Skin epidermis (tissue), 12 donors: ENCODE data around the gene LIG1.

Source experiments
- H3K27ac ChIP-seq, 21 experiments: fragments of 200-600 bp; sonication (generic) in 11 of 21; one replicate each; pipeline ENCODE4 v1.5.0; 2020; ENCODE audit warnings: mild to moderate bottlenecking in 3 of 21, inconsistent platforms in 2 of 21, moderate library complexity in 2 of 21
- H3K4me3 ChIP-seq, 7 experiments: fragments of 200-600 bp; sonication (generic) in 2 of 7; one replicate each; pipeline ENCODE4 v1.5.0; 2020; ENCODE audit warnings: inconsistent platforms in 2 of 7, mild to moderate bottlenecking in 2 of 7, moderate library complexity in 1 of 7

The LIG1 gene

GRCh38 chr19:48186015-48186414 lies 15.9 kb upstream of the LIG1 start:
- Histone ChIP-seq H3K4me3 (no peak overlapping the region), H3K27ac (no peak overlapping the region)

DNA sequence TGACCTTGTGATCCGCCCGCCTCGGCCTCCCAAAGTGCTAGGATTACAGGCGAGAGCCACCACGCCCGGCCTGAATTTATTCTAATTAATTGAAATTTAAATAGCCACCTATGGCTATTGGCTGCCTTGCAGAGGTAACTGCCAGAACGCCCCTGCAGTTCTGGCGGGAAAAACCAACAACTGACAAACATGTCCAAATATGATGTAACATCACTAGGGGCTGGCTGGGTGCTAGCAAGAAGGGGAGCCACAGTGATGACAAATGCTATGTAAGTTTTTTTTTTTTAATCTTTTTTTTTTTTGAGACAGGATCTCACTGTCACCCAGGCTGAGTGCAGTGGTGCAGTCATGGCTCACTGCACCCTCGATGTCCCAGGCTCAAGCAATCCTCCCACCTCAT lies 13.2 kb upstream of the LIG1 start:
- no peak overlapping the region for H3K27ac ChIP-seq
- H3K4me3 ChIP-seq: no peak overlapping the region

- Histone ChIP-seq H3K4me3 (no peak overlapping the region), H3K27ac (no peak overlapping the region)
These were observed 12.3 kb upstream of the LIG1 start for GRCh38 chr19:48182434-48182833.

- no peak overlapping the region for H3K4me3 ChIP-seq
- no peak overlapping the region for H3K27ac ChIP-seq
These were observed 11.4 kb upstream of the LIG1 start for GRCh38 chr19:48181505-48181904.

GRCh38 chr19:48176226-48176625 lies 6.1 kb upstream of the LIG1 start:
- H3K4me3 ChIP-seq: no peak overlapping the region
- no peak overlapping the region for H3K27ac ChIP-seq

GRCh38 chr19:48175578-48175977 lies 5.4 kb upstream of the LIG1 start:
- H3K27ac ChIP-seq: no peak overlapping the region
- H3K4me3 ChIP-seq: no peak overlapping the region

DNA sequence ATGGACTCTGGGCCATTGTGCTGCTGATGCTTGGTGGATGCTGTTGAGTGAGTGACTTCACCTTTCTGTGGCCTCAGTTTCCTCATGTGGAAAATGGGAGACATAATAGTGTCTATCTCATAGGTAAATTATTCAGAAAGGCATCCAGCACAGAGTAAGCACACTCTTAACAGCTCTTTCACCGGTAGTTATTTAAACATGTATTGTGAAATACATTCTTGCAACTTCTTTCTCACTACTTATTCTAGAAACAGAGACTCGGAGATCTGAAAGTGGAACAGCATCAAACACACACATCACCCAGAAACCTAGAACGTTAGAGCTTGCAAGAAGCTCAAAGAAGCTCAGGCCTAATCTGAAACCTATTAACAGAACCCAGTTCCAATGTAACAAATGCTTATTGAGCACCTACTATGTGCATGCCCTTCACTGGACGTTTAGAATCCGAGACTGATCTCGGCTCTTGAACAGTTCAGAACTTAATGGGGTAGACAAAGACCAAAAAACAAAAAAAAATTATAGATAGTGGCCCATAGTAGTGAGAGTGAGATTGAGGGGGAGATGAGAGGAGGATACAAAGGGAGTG lies 4.4 kb upstream of the LIG1 start:
- Histone ChIP-seq H3K4me3 (no peak overlapping the region), H3K27ac (no peak overlapping the region)

DNA sequence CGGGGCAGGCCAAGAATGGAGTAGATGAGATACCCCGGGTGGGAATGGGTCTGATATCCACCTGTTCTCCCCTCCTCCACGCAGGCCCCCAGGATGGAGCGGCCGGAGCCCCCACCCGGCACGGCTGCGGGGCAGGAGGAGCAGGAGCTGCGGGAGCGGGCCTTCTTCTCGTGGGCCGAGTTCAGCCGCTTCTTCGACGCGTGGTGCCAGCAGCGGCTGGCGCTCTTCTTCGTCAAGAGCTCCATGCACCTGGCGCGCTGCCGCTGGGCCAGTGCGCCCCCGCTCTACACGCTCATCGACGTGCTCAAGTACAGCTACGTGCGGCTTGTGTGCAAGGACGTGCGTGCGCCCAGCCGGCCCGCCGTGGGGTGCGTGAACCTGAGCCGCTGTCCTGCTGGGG lies 1.6 kb upstream of the LIG1 start:
- Histone ChIP-seq H3K27ac (no peak overlapping the region), H3K4me3 (no peak overlapping the region)

GRCh38 chr19:48170817-48171347 lies 738 bp upstream of the LIG1 start:
- H3K4me3 ChIP-seq: peak overlapping the region; percentile 55 to 87 (median 84)
- H3K27ac ChIP-seq: peak overlapping the region; percentile 38 to 98 (median 91)

GRCh38 chr19:48169578-48169938 lies 586 bp downstream of the LIG1 start:
- peak overlapping the region; percentile 55 to 87 (median 84) for H3K4me3 ChIP-seq

DNA sequence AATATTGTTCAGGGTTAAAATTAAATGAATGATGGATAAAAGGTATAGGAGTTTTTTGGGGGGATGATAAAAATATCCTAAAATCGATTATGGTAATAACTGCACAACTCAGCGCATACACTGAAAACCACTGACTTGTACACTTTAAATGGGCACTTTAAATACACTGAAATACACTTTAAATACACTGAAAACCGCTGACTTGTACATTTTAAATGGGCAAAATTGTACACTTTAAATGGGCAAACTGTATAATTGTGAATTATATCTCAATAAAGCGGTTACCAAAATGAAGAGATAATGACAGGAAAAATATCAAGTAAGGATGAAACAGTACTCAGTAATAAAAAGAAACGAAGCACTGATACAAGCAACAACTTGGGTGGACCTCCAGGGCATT lies 1.5 kb downstream of the LIG1 start:
- Histone ChIP-seq H3K27ac (peak overlapping the region in 3 of 21 experiments; percentile 8 to 88 (median 20)), H3K4me3 (no peak overlapping the region)

More at GRCh38 chr19:48169578-48169938, 586 bp downstream of the LIG1 start:
- peak overlapping the region in 18 of 21 experiments; percentile 82 to 98 (median 94) for H3K27ac ChIP-seq

DNA sequence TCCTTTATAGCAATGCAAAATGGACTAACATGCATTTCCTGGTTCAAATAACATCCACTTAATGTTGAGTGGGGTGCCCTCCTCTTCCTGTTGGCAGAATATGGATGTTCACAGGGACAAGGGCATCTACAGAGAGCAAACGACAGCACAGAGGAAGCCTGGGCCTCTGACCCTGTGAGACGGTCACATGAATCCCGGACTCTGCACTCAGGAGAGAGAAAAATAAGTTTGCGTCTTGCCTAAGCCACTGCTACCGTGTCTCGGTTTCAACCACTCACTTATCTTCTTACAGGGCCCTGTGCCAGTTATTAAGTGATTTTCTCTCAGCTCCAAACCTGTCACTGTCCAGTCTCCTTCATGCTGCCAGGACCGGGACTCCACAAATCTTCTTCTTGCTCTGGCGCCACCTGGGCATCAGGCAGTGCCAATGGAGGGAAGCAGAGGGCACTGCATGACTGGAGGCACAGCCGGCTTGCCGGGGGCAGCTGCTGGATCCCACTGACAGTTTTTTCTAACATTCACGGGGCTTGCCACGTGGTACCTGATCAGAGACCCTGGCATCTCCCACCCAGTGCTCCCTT lies 11.8 kb downstream of the LIG1 start:
- Histone ChIP-seq H3K4me3 (no peak overlapping the region), H3K27ac (no peak overlapping the region)

GRCh38 chr19:48154003-48154402 lies 16.1 kb downstream of the LIG1 start:
- no peak overlapping the region for H3K4me3 ChIP-seq
- H3K27ac ChIP-seq: no peak overlapping the region

GRCh38 chr19:48152551-48152950 lies 17.6 kb downstream of the LIG1 start:
- peak overlapping the region in 1 of 21 experiments; percentile 34 for H3K27ac ChIP-seq

DNA sequence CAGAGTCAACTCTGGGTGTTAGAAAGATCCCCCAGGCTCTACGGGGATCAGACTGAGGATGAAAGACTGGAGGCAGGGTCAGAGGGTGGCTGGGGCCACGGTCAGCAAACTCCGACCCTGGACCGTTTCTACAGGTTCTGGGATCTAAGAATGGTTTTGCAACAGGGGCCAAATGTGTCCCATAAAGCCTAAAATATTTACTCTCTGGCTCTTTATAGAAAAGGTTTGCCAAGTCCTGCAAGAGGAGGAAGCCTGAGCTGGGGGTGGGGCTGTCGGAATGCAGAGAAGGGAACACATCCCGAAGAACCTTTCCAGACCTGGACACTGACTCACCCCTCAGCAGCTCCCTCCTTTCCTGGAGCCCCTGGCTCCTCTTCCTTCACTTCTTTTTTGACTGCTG lies 20.7 kb downstream of the LIG1 start:
- Histone ChIP-seq H3K27ac (no peak overlapping the region), H3K4me3 (no peak overlapping the region)

More at GRCh38 chr19:48152551-48152950, 17.6 kb downstream of the LIG1 start:
- H3K4me3 ChIP-seq: no peak overlapping the region

DNA sequence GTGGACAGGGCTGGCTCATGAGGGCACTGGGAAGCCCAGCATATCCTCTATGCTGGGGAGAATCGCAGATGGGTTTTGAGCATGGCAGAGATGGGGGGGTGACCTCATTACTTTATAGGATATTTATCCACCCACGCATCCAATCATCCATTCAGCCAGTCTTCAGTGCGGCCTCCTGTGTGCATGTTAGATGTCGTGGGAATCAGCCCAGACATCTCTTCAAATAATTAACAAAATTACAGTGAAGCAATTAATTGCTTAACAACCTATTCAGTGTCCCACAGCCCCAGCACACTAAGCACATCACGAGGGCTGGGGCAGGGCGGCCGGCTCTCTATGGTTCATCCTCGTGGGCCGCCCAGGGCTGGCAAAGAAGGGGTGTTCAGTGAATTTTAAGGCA lies 21.6 kb downstream of the LIG1 start:
- Histone ChIP-seq H3K27ac (no peak overlapping the region), H3K4me3 (no peak overlapping the region)

DNA sequence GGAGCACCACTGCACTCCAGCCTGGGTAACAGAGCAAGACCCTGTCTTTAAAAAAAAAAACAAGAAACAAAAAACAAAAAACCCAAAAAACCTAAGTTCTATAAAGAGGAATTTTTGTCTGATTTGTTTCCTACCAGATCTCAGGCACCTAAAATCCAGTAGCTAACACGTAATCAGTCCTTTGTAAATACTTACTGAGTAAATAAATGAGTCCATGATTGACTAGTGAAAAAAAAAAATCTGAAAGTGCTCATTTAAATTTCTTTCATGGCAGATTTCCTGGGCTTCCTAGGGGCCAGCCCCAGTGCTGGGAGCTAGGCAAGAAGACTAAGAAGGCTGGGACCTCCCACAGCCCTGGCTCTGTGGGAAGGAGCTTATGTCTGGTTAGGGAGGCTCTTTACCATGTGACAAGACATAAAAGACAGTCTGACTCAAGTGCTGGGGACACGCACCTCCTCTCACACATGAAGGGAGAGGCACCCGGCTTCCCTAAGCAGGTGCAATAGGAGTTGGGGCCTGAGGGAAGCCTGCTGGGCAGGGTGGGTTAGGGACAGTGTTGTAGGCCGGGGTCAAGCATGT lies 22.5 kb downstream of the LIG1 start:
- Histone ChIP-seq H3K4me3 (no peak overlapping the region), H3K27ac (no peak overlapping the region)

- Histone ChIP-seq H3K4me3 (no peak overlapping the region), H3K27ac (no peak overlapping the region)
These were observed 31.1 kb downstream of the LIG1 start for GRCh38 chr19:48139053-48139452.

GRCh38 chr19:48137411-48137810 lies 32.7 kb downstream of the LIG1 start:
- no peak overlapping the region for H3K4me3 ChIP-seq
- no peak overlapping the region for H3K27ac ChIP-seq

- H3K27ac ChIP-seq: no peak overlapping the region
These were observed 33.6 kb downstream of the LIG1 start for GRCh38 chr19:48136547-48136946.

GRCh38 chr19:48135411-48135810 lies 34.7 kb downstream of the LIG1 start:
- no peak overlapping the region for H3K27ac ChIP-seq
- no peak overlapping the region for H3K4me3 ChIP-seq

More at GRCh38 chr19:48136547-48136946, 33.6 kb downstream of the LIG1 start:
- no peak overlapping the region for H3K4me3 ChIP-seq
